Neuronal stem cell (in vitro differentiated cells): ENCODE measurements around the gene GNL3.

Experiments used
- DNase-seq: peaks from one replicate; pipeline ENCODE4 v3.0.0-alpha.2; 2013; ENCODE audit warnings: low spot score
- H2AFZ ChIP-seq: one replicate; pipeline ENCODE4 v1.6.1; 2013; ENCODE audit warnings: mild to moderate bottlenecking, low read length, inconsistent platforms
- H2AK5ac ChIP-seq: 2 replicates; pipeline ENCODE4 v1.6.1; 2013; ENCODE audit warnings: low read depth, mild to moderate bottlenecking, inconsistent platforms, low read length, moderate library complexity, mixed read lengths
- H2BK120ac ChIP-seq: 2 replicates; pipeline ENCODE4 v1.6.1; 2013; ENCODE audit warnings: low read depth, mild to moderate bottlenecking, inconsistent platforms, low read length, moderate library complexity, mixed read lengths
- H2BK12ac ChIP-seq: one replicate; pipeline ENCODE4 v1.6.1; 2013; ENCODE audit warnings: low read length, inconsistent platforms
- H2BK15ac ChIP-seq: 2 replicates; pipeline ENCODE4 v1.6.1; 2013; ENCODE audit warnings: mild to moderate bottlenecking, low read length, inconsistent platforms, mixed read lengths
- H2BK5ac ChIP-seq: one replicate; pipeline ENCODE4 v1.6.1; 2013; ENCODE audit warnings: inconsistent platforms, mild to moderate bottlenecking, low read length, moderate library complexity
- H3K14ac ChIP-seq: one replicate; pipeline ENCODE4 v1.6.1; 2013; ENCODE audit warnings: low read length, inconsistent platforms
- H3K18ac ChIP-seq: 2 replicates; pipeline ENCODE4 v1.6.1; 2013; ENCODE audit warnings: low read length, inconsistent platforms
- H3K23ac ChIP-seq: 2 replicates; pipeline ENCODE4 v1.6.1; 2013; ENCODE audit warnings: low read depth, mild to moderate bottlenecking, mixed read lengths, low read length, inconsistent platforms; ENCODE audit not compliant: poor library complexity
- H3K27ac ChIP-seq: replicated peaks from 3 replicates; pipeline ENCODE4 v1.5.1; 2013; ENCODE audit warnings: low read length, inconsistent platforms
- H3K27me3 ChIP-seq, 3 experiments: 2 replicates each; pipeline ENCODE4 v1.6.1; 2013; ENCODE audit warnings: low read length in 3 of 3, mild to moderate bottlenecking in 2 of 3, inconsistent platforms in 1 of 3, low read depth in 1 of 3, mixed read lengths in 1 of 3, moderate library complexity in 1 of 3; ENCODE audit not compliant: control insufficient read depth in 3 of 3, insufficient read depth in 3 of 3
- H3K36me3 ChIP-seq, 2 donors: replicated peaks in 1 of 2; 2 replicates each; pipeline ENCODE4 v1.6.1; 2013; ENCODE audit warnings: low read length in 2 of 2; ENCODE audit not compliant: control insufficient read depth in 2 of 2, insufficient read depth in 2 of 2
- H3K4ac ChIP-seq: 2 replicates; pipeline ENCODE4 v1.6.1; 2013; ENCODE audit warnings: inconsistent platforms, mild to moderate bottlenecking, low read length, moderate library complexity
- H3K4me1 ChIP-seq, 2 donors: 1 replicate in 1 of 2; 2 replicates in 1 of 2; pipeline ENCODE4 v1.6.1; 2013; ENCODE audit warnings: low read length in 2 of 2, low read depth in 1 of 2; ENCODE audit not compliant: control insufficient read depth in 2 of 2, insufficient read depth in 1 of 2
- H3K4me2 ChIP-seq: one replicate; pipeline ENCODE4 v1.6.1; 2013; ENCODE audit warnings: mild to moderate bottlenecking, low read length, inconsistent platforms; ENCODE audit not compliant: insufficient read depth, poor library complexity, severe bottlenecking
- H3K4me3 ChIP-seq, 2 donors: 2 replicates each; pipeline ENCODE4 v1.5.1; 2013; ENCODE audit warnings: low read length in 2 of 2, mild to moderate bottlenecking in 2 of 2, inconsistent platforms in 1 of 2, moderate library complexity in 1 of 2
- H3K79me1 ChIP-seq: one replicate; pipeline ENCODE4 v1.6.1; 2013; ENCODE audit warnings: low read depth, mild to moderate bottlenecking, inconsistent platforms, low read length, moderate library complexity
- H3K9ac ChIP-seq: one replicate; pipeline ENCODE4 v1.6.1; 2013; ENCODE audit warnings: mild to moderate bottlenecking, low read depth, low read length, inconsistent platforms; ENCODE audit not compliant: poor library complexity
- H3K9me3 ChIP-seq, 2 donors: replicated peaks in 1 of 2; 2 replicates each; pipeline versions ENCODE3 to v1.6.1; 2013; ENCODE audit warnings: low read length in 2 of 2, mild to moderate bottlenecking in 2 of 2, inconsistent platforms in 1 of 2, low read depth in 1 of 2, mixed read lengths in 1 of 2, moderate library complexity in 1 of 2; ENCODE audit not compliant: control insufficient read depth in 2 of 2, insufficient read depth in 1 of 2
- H4K8ac ChIP-seq: one replicate; pipeline ENCODE4 v1.6.1; 2013; ENCODE audit warnings: low read depth, mild to moderate bottlenecking, inconsistent platforms, low read length, moderate library complexity
- H4K91ac ChIP-seq: one replicate; pipeline ENCODE4 v1.6.1; 2013; ENCODE audit warnings: low read length, low read depth, mild to moderate bottlenecking, inconsistent platforms; ENCODE audit not compliant: poor library complexity
- WGBS, 2 donors: extraction: QIAGEN DNeasy Blood & Tissue Kit; methylation state at CpG; one replicate each; pipeline ENCODE4 v1.1.7; 2013; ENCODE audit warnings: missing lambda C conversion rate in 2 of 2, mixed read lengths in 1 of 2; ENCODE audit not compliant: insufficient read length in 2 of 2, insufficient replicate concordance in 1 of 2; ENCODE audit errors: extremely low coverage in 2 of 2; 5-methylcytosine and 5-hydroxymethylcytosine counted together

The GNL3 gene

DNA sequence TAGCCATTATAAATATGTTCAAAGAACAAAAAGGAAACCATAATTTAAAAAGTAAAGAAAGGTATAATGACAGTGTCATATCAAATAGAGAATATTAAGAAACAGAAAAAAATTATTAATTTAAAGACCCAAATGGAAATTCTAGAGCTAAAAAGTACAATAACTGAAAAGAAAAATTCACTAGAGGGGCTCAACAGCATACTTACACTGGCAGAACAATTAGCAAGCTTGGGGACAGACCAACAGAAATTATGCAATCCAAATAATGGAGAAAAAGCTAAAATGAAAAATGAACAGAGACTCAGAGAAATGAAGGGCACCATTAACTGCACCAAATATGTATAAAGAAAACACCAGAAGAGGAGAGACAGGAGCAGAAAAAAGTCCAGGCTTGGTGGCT, 33.8 kb downstream of the GNL3 start:
- H3K27me3 ChIP-seq, result no peaks in the 10 kb centered on the region
- no peak overlapping the region for H2AK5ac ChIP-seq
- no peak overlapping the region for H3K14ac ChIP-seq
- H3K4me3 ChIP-seq, result no peak overlapping the region
- no peak overlapping the region for H4K8ac ChIP-seq
- peaks cover 0 to 5% of the 10 kb centered on the region in 2 donors for H3K4me1 ChIP-seq
- H3K4me2 ChIP-seq, result no peak overlapping the region
- no peak overlapping the region for H2BK120ac ChIP-seq
- no peak overlapping the region for H3K27ac ChIP-seq
- H4K91ac ChIP-seq, result no peak overlapping the region
- no peak overlapping the region for H2BK15ac ChIP-seq
- no peak for DNase-seq
- H3K18ac ChIP-seq, result no peak overlapping the region
- H3K36me3 ChIP-seq, result peaks cover 2 to 66% of the 10 kb centered on the region in 2 donors
- H2AFZ ChIP-seq, result no peak overlapping the region
- H2BK12ac ChIP-seq, result no peak overlapping the region
- H3K4ac ChIP-seq, result no peak overlapping the region
- H2BK5ac ChIP-seq, result no peak overlapping the region
- H3K79me1 ChIP-seq, result no peaks in the 10 kb centered on the region
- no peak overlapping the region for H3K9ac ChIP-seq
- no peak overlapping the region for H3K23ac ChIP-seq
- H3K9me3 ChIP-seq, result peaks cover 2 to 11% of the 10 kb centered on the region in 2 donors

DNA sequence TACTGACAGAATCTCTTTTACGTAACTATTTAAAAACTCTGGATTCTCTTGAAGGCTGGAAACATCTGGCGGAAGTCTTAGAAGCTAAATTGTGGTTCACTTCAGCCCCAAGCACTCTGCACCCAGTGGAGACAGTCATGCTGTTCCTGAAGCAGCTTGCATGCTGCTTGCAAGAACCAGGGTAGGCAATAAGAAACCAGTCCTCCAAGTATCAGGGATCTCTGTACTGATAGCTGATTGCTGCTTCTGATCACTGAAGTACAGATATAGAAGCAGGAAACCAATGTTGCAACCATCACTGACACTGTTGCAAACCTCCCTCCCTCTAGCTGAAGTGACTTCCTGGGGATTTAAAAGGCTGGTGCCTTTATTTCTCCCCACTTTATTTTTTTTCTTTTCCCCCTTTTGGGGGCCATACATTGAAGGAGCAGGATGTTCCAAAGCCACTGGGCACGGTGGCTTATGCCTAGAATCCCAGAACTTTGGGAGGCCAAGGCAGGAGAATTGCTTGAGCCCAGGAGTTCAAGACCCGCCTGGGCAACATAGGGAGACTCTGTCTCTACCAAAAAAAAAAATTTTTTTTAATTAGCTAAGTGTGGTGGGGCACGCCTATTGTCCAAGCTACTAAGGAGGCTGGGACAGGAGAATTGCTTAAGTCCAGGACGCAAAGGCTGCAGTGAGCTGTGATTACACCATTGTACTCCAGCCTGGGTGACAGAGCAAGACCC, 35.3 kb downstream of the GNL3 start:
- no peaks in the 10 kb centered on the region for H3K79me1 ChIP-seq
- no peak overlapping the region for H2BK5ac ChIP-seq
- H3K27me3 ChIP-seq, result no peaks in the 10 kb centered on the region
- H2BK15ac ChIP-seq, result no peak overlapping the region
- H3K18ac ChIP-seq, result no peak overlapping the region
- H3K23ac ChIP-seq, result no peak overlapping the region
- H3K4me3 ChIP-seq, result no peak overlapping the region
- peaks cover 2 to 13% of the 10 kb centered on the region in 2 donors for H3K9me3 ChIP-seq
- H3K4me2 ChIP-seq, result no peak overlapping the region
- no peak overlapping the region for H2BK12ac ChIP-seq
- peaks cover 2 to 64% of the 10 kb centered on the region in 2 donors for H3K36me3 ChIP-seq
- H4K8ac ChIP-seq, result no peak overlapping the region
- no peak overlapping the region for H3K4ac ChIP-seq
- H3K27ac ChIP-seq, result no peak overlapping the region
- H2AK5ac ChIP-seq, result no peak overlapping the region
- H2AFZ ChIP-seq, result no peak overlapping the region
- no peak for DNase-seq
- no peaks in the 10 kb centered on the region for H3K4me1 ChIP-seq
- no CpG with 5 or more reads among the region's 6 CpGs for WGBS, 2 donors
- H3K14ac ChIP-seq, result no peak overlapping the region
- no peak overlapping the region for H2BK120ac ChIP-seq
- H4K91ac ChIP-seq, result no peak overlapping the region
- no peak overlapping the region for H3K9ac ChIP-seq

DNA sequence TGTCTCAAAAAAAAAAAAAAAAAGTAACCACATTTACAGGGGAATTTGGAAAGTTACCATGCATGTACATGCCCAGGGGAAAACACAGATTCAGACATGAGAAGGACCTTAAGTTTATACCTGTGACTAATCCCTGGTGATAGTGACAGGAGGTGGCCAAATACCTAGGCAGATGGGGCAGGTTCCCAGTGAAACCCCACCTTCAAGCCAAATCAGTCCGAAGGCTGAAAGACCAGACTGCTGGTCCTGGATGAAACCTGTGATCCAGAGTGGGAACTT, 35.8 kb downstream of the GNL3 start:
- Histone ChIP-seq H3K4me2 (no peak overlapping the region), H3K4me1 (no peaks in the 10 kb centered on the region), H4K8ac (no peak overlapping the region), H3K36me3 (peaks cover 2 to 61% of the 10 kb centered on the region in 2 donors), H3K23ac (no peak overlapping the region), H3K27ac (no peak overlapping the region), H3K18ac (no peak overlapping the region), H3K9ac (no peak overlapping the region), H2BK5ac (no peak overlapping the region), H3K4ac (no peak overlapping the region), H4K91ac (no peak overlapping the region), H2BK15ac (no peak overlapping the region), H3K79me1 (no peaks in the 10 kb centered on the region), H3K14ac (no peak overlapping the region), H3K9me3 (peaks cover 2 to 13% of the 10 kb centered on the region in 2 donors), H2BK12ac (no peak overlapping the region), H2AFZ (no peak overlapping the region), H2BK120ac (no peak overlapping the region), H2AK5ac (no peak overlapping the region), H3K27me3 (no peaks in the 10 kb centered on the region), H3K4me3 (no peak overlapping the region)
- no peak for DNase-seq
- WGBS, 2 donors, result no CpG with 5 or more reads among the region's 1 CpG

DNA sequence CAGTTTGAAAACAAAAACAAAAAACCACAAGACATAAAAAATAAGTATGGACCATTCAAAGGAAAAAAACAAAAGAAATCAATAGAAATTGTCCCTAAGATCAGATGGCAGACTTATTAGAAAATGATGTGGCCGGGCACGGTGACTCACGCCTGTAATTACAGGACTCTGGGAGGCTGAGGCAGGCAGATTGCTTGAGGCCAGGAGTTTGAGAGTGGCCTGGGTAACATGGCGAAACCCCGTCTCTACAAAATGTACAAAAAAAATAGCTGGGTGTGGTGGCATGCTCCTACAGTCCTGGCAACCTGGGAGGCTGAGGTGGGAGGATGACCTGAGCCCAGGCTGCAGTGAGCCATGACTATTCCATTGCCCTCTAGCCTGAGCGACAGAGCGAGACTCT, 36.7 kb downstream of the GNL3 start:
- H3K23ac ChIP-seq, result no peak overlapping the region
- DNase-seq, result no peak
- WGBS, 2 donors, result no CpG with 5 or more reads among the region's 7 CpGs
- no peaks in the 10 kb centered on the region for H3K27me3 ChIP-seq
- H3K36me3 ChIP-seq, result peaks cover 2 to 56% of the 10 kb centered on the region in 2 donors
- H2BK5ac ChIP-seq, result no peak overlapping the region
- H3K4me2 ChIP-seq, result no peak overlapping the region
- no peak overlapping the region for H4K91ac ChIP-seq
- H3K9ac ChIP-seq, result no peak overlapping the region
- H3K27ac ChIP-seq, result no peak overlapping the region
- H2AK5ac ChIP-seq, result no peak overlapping the region
- H2BK120ac ChIP-seq, result no peak overlapping the region
- H3K18ac ChIP-seq, result no peak overlapping the region
- no peak overlapping the region for H2BK15ac ChIP-seq
- H3K9me3 ChIP-seq, result peaks cover 2 to 13% of the 10 kb centered on the region in 2 donors
- no peak overlapping the region for H3K4me3 ChIP-seq
- no peak overlapping the region for H2BK12ac ChIP-seq
- H3K79me1 ChIP-seq, result no peaks in the 10 kb centered on the region
- no peak overlapping the region for H3K14ac ChIP-seq
- no peak overlapping the region for H4K8ac ChIP-seq
- H3K4me1 ChIP-seq, result no peaks in the 10 kb centered on the region
- H3K4ac ChIP-seq, result no peak overlapping the region
- H2AFZ ChIP-seq, result no peak overlapping the region
